ENCODE measurements around the gene EIPR1.

The EIPR1 gene

DNA sequence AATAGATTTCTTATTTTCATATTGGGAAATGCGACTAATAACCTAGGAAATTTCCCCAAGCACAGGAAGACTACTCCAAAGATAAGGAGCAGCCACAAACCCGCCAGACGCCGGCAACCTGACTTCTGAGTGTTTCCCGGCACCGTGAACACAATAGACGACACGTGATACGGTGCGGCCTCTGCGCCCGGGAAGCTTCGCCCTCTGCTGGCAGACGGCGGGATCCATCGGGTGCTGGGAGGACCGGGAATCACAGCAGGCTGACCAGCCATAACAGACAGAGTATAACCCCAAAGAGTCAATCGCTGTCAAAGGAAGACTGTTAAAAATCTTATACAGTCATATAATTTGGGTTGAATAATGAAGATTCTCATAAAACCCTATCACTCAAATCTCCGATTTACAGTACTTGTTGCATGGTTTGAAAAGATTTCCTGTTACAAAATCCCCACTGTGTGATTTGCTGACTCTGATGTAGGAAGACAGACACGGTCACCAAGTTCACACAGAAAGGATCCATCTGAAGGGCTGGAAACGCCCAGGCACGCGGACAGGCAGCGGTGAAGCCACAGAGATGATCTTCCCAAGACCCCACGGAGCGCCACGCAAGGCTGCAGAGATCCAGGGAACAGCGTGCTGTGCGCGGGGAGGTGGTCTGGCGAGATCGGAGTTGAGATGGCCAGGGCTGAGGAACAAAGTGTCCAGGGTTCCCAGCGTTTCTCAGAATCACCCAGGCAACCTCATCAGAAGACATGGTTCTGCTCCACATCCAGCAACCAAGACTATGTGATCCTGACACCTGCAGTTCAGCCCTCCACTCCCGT is 73.8 kb downstream of the EIPR1 start:
- DNase-seq (ENCODE audit: low read depth) = peak; percentile 61

DNA sequence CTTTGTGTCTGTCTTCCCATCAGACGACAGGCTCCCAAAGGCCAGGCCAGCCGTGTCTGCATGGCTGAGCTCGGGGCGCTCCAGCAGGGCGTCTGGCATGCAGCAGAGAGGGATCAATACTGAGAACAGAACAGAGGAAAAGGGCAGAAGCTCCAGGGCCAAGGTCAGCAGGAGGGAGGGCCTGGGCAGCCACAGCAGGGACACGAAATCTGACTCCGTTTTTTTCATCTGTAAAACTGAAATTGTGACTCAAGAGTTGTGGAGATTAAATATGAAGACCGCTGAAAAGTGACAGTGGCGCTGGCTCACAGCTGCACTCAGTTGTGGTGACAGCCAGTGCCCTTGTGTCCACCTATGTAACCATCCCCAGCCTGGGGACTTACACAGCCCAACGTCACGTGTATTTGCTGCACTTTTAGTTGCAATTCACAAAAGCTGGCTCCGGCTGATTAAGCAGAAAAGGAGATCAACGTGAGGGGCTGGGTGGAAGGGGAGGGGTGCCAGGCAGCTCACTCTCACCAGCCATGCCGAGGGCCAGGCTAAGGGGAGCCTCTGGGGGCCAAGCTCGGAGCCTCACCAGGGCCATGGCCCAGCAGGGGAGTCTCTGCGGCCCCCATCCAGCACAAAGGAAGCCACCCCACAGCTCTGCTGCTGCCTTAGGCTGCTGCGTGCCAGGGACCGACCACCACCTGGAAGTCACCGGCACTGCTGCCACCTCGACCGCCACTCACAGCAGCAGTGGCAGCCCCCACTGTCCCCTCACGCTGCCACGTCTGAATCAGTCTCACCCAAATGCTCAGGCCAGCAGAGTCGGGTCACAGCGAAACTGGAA is 74.7 kb downstream of the EIPR1 start:
- no peak for DNase-seq (ENCODE audit: low read depth)

DNA sequence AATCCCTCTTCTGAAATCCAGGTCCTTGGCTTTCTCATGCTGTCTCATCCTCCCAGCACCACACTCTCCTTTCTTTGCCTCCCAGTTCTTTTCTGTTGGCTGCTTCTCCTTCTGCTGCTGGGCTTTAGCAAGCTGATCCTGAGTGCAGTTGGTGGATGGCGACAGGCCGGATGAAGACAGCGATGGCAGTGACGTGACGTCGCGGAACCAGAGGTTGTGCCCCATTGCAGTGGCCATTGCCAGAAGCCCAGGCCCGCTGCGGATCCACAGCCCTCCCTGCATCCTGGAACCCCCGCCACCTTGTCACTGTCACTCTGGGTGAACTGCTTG is 75.2 kb downstream of the EIPR1 start:
- no peak for DNase-seq (ENCODE audit: low read depth)

DNA sequence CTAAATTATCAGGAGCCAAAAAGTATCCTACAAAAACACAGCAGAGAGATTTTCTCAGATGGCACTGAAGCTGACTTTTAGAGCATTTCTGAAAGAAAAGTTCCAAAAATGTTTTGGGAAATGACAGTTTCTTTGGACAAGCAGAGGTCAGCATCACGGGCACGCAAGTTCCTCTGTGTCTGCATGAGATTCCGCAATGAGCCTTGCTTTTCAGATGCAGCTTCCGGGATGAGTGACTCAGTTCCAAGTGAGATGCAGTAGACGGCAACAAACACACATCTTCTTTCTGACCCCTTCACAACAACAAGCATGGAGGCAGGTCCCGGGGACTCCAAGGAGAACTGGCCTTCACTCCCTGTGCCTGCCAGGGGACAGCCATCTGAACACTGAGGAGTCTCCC is 76.6 kb downstream of the EIPR1 start:
- no peak for DNase-seq (ENCODE audit: low read depth)

DNA sequence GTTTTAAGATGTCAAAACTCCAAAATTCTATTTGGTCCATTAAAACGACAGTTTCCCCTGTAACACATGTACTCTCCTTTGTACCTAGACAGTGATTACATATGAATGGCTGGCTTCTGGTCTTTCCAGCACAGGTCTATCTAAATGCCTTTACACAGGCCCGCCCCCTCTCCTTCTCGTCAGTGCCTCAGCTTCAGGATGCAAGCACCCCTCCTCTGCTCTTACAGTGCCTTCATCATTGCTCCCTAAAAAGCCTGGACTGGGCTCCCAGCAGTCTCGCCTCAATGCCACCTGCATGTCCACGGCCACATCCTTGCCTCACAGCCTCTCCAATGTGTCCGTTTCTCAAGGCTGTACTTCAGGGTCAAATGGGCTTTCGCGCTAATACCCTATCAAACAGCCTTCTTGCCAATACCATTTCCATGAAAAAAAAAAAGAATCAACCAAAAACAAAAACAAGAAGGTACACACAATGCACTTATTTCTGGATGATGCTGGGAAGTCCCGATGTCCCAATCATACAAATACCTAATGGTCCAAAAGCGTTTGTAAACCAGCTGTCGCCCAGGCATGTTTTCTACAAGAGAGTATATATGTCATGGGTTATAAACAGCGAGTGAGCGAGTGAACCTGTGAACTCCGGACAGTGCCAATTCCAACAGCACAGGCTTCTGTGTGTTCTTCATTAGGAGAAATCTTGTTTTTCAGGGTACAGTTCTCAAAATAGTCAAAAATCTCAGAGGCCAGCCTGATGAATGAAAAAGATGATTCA is 77.2 kb downstream of the EIPR1 start:
- DNase-seq (ENCODE audit: low read depth) = no peak

DNA sequence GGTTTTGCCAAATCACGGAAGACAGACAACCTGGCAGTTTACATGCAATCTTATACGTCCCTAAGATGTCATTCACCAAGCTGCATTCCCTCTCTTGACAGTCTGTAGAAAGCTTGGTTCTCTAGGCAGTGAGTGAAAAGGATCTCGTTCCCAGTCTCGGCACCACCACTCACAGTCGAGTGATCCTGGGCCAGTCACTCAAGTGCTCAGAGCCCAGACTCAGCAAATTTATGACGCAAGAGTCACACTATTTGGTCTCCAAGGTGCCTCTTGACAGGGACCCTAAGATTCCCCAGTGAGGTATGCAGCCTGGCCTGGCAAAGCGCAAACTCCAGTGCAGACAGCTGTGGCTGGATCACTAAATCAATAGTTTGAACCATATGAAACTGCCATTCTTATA is 77.9 kb downstream of the EIPR1 start:
- DNase-seq (ENCODE audit: low read depth) = no peak

GRCh38 chr2:3299130-3299529 is 78.5 kb downstream of the EIPR1 start:
- DNase-seq (ENCODE audit: low read depth) = no peak

DNA sequence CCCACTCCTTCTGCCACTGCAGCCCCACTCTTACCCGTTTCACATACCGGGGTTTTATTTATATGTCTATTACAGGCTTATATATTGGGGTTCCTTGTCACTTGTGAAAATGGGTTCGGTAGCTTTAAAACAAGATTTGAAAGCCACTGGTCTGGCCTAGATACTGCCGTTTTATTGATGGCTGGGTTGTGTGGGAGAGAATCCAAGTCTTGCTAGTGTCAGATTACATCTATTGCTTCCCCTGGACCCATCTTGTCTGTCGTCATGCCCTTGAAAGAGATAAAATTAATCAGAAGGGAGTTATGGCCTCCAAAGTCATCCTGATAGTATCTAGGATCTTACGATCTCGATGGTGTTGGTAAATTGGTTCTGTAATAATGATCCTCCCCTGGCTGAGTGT is 79.4 kb downstream of the EIPR1 start:
- DNase-seq (ENCODE audit: low read depth) = no peak

- no peak for DNase-seq (ENCODE audit: low read depth)
These were observed 80.1 kb downstream of the EIPR1 start for GRCh38 chr2:3297523-3297922.

DNA sequence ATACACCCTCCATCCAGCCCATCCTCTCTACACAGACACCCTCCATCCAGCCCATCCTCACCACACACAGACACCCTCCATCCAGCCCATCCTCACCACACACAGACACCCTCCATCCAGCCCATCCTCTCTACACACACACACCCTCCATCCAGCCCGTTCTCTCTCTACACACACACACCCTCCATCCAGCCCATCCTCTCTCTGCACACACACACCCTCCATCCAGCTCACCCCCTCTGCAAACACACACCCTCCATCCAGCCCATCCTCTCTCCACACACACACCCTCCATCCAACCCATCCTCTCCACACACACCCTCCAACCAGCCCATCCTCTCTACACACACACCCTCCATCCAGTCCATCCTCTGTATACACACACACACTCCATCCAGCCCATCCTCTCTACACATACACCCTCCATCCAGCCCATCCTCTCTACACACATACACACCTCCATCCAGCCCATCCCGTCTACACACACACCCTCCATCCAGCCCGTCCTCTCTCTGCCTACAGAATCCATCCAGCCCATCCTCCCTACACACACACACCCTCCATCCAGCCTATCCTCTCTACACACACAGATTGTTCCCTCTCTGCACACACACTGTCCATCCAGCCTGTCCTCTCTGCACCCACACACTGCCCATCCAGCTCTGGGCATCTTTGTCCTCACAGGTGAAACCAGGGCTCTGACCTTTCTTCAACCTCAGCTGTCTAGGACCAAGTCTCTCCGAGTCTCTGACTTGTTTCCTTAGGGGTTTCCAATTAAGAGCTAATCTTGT is 81.2 kb downstream of the EIPR1 start:
- no peak for DNase-seq (ENCODE audit: low read depth)

GRCh38 chr2:3294493-3294892 is 83.1 kb downstream of the EIPR1 start:
- DNase-seq (ENCODE audit: low read depth) = no peak

GRCh38 chr2:3294069-3294468 is 83.5 kb downstream of the EIPR1 start:
- DNase-seq (ENCODE audit: low read depth) = no peak

DNA sequence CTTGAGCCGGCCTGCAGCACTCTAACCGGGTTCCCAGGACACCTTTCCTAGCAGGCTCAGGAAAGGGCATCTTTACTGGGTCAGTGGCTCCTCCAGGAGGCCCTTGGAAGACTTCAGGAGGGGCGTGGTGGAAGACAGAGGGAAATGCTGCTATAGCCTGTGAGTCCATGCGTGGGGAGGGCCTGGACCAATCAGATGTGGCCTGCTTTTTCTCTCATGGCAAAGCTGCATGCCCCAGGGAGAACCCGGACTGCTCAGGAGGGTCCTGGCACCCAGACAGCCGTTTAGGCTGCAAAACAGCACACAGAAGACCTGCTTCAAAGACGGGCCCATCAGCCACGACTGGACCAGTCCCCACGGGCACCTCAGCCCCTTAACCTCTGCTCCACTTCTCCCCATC is 84.4 kb downstream of the EIPR1 start:
- DNase-seq (ENCODE audit: low read depth) = no peak

DNA sequence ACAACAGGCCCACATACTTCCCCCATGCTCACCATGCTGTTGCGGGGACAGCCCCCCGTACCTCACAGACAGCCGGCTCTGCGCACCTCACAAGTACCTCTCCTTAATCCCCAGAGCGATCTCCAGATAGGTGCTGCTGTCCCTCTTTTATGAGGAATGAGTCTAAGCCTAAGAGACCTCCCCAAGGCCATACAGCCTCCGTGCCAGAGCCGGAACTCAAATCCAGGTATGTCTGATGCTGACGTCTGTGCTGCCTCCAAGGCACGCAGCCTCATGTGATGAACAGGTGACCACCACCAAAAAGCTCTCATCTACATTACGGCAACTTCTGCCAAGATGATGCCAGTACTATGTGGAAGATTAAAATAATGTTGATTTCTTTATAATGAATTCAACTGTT is 85.2 kb downstream of the EIPR1 start:
- no peak for DNase-seq (ENCODE audit: low read depth)

- DNase-seq (ENCODE audit: low read depth) = no peak
These were observed 85.9 kb downstream of the EIPR1 start for GRCh38 chr2:3291750-3292149.

GRCh38 chr2:3291113-3291512 is 86.5 kb downstream of the EIPR1 start:
- DNase-seq (ENCODE audit: low read depth) = no peak

DNA sequence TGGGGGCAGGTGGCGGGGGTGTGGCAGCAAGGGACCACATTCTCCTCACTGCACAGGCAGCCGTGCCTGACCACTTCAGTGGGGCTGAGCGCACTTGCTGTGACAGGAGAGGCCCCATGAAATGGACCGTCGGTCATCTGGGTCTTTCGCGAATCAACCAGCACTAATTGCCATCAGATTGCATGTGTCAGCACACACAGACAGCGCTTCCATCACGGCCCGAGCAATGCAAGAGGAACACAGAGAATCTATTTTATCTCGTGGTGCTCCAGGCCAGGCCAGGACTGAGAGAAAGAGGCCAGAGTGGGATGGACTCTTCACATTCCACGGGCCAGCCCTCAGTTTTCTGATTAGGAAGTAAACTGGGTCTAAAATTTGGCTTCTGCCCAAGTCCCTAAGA is 87.0 kb downstream of the EIPR1 start:
- no peak for DNase-seq (ENCODE audit: low read depth)

GRCh38 chr2:3289971-3290370 is 87.6 kb downstream of the EIPR1 start:
- DNase-seq (ENCODE audit: low read depth) = no peak

GRCh38 chr2:3289526-3289925 is 88.1 kb downstream of the EIPR1 start:
- no peak for DNase-seq (ENCODE audit: low read depth)

DNA sequence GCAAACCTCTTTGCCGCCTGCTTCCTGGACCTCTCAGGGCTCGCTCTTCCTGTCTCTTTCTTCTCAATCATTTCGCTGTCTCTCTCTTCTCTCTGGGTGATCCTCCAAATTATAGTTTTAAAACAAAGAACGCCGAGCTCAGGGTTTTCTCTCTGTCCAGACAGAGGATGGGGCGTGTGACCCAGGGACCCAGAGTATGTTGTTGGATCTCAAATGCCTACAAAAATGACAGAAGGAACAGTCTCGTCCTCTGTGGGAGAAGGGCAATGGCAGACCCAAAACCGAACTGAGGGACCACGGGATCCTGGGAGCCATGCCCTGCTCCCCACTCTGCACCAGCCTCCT is 88.5 kb downstream of the EIPR1 start:
- DNase-seq (ENCODE audit: low read depth) = no peak

GRCh38 chr2:3288470-3289170 is 89.0 kb downstream of the EIPR1 start:
- no peak for DNase-seq (ENCODE audit: low read depth)

- no peak for DNase-seq (ENCODE audit: low read depth)
These were observed 89.7 kb downstream of the EIPR1 start for GRCh38 chr2:3287896-3288295.

All from stimulated activated CD4-positive, alpha-beta T cell treated with anti-CD3 and anti-CD28 coated beads, Interleukin-2, amount 100 ng/mL, for 4 hours (primary cell).